Hematopoietic multipotent progenitor cell (in vitro differentiated cells): ENCODE results near the gene RFC5. TPM values are rescaled to one million over a fixed set of nuclear protein-coding genes. Genes with fewer than 3 reads are reported as not detected.
"Not testable (repeated sequence)": the region's sequence is repeated elsewhere in the genome, so short reads cannot be mapped to it uniquely, and the experiment has no call there.

Experiments used
- DNase-seq, 3 donors: peaks; one replicate each; pipeline ENCODE4 v3.0.0-alpha.2; 2011 to 2015; ENCODE audit warnings: low read depth in 2 of 3, low spot score in 2 of 3
- total RNA-seq: library from RNA; depleted of rRNA; stranded (reverse); fragments of >200 nt; gene quantifications from one replicate; pipeline ENCODE4 v1.2.3, GENCODE V29; 2012

The RFC5 gene, protein sequence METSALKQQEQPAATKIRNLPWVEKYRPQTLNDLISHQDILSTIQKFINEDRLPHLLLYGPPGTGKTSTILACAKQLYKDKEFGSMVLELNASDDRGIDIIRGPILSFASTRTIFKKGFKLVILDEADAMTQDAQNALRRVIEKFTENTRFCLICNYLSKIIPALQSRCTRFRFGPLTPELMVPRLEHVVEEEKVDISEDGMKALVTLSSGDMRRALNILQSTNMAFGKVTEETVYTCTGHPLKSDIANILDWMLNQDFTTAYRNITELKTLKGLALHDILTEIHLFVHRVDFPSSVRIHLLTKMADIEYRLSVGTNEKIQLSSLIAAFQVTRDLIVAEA
- 25.3 TPM for total RNA-seq

DNA sequence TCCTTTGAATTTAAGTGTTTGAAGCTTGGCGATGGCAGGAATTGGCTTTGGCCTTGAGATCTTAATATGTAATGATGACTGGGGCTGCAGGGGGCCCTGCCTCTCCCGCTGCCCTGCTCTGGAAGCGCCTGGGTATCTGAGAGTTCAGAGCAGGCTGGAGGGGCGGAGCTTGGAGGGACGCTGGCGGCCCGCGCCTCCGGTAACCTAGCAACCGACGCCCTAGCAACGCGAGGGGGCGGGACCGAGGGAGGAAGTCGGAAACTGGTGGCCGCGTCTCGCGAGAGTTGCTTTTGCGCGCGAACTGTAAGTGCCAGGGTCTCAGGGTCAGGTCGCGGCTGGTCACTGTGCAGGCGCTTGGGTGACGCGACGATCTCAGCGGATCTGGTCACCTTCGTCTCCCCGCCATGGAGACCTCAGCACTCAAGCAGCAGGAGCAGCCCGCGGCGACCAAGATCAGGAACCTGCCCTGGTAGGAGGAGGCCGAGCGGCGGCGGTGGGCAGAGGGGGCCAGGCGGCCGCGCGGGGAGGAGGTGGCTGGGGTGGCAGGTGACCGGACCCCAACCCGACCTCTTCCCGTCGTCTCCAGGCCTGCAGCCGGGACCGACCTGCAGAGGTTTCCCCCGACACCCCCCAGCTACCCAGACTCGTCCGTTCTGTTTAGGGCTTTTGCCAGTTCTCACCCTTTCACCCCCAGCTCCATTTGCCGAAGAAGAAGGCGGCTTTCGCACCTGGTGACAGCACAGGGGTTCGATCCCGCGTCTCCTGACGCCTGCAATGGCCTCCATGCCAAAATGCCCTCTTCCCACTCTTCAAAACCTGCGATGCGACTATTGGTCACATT, at the start of gene RFC5:
Gene RFC5, plus strand, starts transcription at position 280 of the 841 bp plus-strand sequence. Its CDS starts 125 bp downstream, at position 405.
- peak; percentile 88 to 98 (median 97) for DNase-seq

DNA sequence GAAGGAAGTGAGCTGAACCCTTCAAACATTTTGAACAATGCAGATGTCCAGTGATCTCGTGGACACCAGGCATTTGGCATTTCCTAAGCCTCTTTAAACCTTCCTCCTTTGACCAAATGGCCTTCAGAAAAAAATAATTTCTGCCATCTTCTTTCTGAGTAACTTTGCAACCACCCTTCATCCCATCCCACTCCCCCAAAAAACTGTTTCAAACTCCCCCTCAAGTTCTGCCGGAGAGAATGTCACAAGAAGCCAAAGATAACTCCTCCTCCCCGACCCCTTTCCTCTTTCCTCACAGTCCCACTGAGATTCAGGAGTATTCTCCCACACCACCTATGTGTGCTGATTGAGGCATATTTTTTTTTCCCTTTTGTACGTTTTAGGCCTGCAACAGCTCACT, 49.5 kb upstream of the RFC5 start:
- DNase-seq: no peak

DNA sequence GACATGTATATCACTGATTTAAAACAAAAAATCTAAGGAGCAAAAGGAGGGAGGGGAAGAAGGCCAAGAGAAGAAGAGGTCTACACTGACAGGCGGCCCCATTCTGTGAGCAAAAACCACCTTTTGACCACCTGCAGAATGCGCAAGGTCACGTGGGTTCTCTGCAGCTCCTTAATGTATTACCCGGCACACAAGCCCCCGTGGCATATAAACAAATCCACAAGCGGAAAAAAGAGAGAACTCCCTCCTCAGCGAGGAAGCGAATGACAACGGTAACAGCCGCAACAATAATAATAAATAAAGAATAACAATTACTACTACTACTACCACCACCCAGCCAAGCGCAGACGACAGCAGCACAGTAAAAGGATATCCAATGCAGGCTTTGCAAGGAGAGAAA, 49.0 kb upstream of the RFC5 start:
- no peak for DNase-seq

DNA sequence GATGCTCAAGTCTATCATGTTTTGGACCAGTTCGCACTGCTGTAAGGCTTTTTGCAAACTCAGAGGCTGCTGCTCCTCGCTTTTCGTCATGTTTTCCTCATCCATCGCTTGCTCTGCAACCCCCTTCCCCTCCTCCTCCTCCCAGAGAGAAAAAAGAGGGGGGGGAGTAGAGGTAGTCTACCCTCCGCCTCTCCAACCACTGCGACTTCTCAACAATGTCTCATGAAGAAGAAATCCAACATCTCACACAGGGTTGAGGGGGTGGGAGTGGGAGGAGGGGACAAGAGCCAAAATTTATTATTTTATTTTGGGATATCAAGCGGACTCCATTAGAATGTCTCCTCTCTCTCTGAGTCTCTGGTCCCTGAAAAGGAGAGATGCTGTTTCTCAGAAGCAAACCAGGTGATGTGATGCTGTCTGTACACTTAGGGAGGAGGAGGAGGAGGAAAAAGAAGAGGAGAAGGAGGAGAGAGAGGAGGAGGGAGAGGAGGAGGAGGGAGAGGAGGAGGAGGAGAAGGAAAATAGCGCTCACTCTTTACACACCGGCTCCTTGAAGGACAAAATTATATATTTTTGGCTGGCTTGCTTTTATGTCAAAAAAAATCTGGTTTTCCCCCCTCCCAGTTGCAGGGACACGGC, 48.2 kb upstream of the RFC5 start:
- no peak for DNase-seq

DNA sequence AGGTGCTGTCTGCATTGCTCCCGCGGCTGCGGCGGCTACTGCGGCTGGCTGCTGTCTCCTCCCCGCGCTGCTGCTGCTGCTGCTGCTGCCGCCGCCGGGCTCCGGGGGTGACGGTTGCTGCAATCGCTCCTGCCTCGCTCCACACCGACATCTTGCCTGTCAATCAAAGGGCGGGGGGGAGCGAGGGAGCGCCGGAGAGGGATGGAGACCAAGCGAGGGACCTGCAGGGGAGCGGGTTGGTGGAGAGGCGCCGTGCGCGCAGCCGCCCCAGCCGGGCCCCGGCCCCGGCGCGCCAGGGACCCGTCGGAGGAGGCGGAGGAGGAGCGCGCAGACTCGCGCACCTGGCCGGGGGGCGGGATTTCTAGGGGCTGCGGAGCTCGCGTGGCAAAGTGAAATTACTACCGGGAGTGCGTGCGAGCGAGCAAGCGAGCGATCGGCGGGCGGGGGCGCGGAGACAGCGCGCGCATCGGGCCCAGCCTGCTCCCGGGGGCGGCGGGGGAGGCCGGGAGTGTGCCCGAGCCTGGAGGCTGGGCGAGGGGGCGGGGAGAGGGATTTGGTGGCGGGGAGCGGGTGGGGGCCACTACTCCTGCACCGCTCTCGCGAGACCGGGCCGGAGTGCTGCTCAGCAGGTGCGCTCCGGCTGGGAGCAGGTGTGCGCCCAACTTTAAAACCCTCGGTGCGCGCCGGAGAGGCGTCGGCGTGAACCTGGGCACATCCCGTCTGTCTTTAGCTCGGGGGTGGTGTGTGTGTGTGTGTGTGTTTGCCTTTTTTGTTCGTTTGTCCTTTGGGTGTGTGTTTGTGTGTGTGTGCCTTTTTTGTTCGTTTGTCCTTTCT, 47.5 kb upstream of the RFC5 start, which contains the start of gene KSR2:
Gene KSR2, minus strand, starts transcription at position 165 of the 834 bp plus-strand sequence. CDS start 735 bp downstream, outside the sequence.
- DNase-seq: peak in 2 of 3 donors; percentile 27 to 53

DNA sequence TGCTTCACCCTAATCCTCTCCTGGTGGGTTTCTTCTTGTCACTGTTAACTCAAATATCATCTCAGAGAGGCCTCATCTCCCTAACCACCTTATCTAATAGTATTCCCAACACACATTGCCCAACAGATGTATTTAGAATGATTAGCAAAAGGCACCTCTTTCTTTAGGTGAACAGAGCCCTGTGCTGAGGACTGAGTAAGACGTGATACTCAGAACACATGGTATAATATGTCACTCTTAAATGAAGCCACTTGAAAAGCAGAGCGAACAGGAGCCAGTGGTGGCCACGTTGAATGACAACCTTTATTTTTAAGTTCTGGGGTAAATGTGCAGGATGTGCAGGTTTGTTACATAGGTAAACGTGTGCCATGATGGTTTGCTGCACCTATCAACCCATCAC, 46.2 kb upstream of the RFC5 start:
- DNase-seq: no peak

DNA sequence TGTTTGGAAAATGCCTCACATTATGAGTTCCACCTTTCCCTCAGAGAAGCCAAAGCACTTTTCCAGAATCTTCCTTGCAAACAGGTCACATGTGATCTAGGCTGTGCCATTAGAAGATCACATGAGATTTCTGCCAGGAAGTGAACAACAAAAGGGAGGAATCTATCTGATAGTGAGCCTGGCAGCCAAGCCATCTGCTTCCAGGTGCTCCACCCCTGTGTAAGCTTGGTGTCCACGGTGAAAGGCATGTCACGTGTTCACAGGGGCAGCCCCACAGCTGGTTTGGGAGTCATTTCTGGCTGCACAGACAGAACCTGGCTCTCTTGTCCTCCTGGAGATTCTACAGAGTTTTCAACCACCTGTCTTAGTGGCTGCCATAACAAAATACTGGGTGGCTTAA, 44.2 kb upstream of the RFC5 start:
- DNase-seq: no peak

DNA sequence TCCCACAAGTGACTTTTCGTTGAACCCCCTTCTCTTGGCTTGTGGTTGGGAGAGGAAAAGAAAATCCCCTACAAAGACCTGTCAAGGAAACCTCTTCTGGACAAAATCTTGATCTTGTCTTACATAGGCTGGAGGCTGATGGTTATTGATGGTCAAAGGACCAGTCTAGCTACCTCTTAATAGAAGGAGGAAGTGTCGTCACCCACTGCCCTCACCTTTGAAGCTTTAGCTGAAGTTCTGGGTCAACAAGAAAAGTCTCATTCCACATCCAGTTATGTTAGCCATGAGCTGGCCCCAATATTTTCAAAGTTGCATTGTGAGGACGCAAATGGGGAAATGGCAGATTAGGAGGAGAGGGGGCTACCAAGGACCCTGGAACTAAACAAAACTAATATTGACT, 41.5 kb upstream of the RFC5 start:
- no peak for DNase-seq

DNA sequence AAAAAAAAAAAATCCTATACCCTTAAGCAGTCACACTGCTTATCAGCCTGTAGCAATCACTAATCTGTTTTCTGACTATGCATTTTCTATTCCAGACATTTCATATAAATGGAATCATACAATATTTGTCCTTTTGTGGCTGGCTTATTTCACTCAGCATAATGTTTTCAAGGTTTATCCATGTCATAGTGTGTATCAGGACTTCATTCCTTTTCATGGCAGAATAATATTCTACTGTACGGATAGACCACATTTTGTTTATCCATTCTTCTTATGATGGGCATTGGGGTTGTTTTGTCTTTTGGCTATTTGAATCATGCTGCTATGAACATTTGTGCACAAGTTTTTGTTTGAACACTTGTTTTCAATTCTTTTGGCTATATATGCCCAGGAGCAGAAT, 39.1 kb upstream of the RFC5 start:
- no peak for DNase-seq

DNA sequence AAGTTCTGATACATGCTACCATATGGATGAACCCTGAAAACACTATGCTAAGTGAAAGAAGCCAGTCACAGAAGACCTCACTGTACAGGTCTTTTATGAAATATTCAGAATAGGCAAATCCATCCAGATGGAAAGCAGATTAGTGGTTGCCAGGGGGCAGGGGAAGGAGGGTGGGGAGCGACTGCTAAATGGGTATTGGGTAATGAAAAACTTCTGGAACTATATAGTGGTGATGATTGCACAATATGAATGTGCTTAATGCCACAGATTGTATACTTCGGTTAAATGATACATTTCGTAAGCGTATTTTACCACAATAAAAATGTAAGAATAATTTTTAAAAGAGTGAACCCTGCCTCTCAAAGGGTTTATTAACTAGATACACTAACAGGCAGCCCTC, 35.9 kb upstream of the RFC5 start:
- DNase-seq: no peak

DNA sequence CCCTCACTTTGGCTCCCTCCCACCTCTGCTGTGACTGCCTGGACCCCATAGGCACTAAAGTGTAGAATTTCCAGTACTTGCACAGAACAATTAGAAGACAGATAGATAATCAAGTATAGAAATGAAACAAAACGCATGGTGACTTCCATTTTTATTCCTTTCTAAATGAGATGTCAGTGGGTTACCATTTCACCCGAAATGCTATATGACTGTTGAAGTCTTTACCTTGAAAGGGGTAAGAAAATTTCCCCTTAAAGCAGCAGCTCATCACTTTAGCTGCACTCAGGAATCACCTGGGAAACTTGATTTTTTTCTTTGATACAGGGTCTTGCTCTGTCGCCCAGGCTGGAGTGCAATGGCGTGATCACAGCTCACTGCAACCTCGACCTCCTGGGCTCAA, 35.2 kb upstream of the RFC5 start:
- no peak for DNase-seq

DNA sequence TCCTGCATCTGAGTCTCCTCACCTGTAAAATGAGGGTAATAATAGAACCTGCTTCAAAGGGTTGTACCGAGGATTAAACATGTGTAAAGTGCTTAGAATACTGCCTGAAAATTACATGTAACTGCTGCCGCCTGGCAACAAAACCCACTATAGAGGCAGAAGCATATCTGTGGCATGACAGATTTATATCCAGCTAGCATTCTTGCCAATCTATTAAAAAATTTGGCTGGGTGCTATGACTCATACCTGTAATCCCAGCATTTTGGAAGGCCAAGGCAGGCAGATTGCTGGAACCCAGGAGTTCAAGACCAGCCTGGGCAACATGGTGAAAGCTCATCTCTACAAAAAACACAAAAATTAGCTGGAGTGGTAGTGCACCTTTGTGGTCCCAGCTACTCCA, 31.3 kb upstream of the RFC5 start:
- no peak for DNase-seq

DNA sequence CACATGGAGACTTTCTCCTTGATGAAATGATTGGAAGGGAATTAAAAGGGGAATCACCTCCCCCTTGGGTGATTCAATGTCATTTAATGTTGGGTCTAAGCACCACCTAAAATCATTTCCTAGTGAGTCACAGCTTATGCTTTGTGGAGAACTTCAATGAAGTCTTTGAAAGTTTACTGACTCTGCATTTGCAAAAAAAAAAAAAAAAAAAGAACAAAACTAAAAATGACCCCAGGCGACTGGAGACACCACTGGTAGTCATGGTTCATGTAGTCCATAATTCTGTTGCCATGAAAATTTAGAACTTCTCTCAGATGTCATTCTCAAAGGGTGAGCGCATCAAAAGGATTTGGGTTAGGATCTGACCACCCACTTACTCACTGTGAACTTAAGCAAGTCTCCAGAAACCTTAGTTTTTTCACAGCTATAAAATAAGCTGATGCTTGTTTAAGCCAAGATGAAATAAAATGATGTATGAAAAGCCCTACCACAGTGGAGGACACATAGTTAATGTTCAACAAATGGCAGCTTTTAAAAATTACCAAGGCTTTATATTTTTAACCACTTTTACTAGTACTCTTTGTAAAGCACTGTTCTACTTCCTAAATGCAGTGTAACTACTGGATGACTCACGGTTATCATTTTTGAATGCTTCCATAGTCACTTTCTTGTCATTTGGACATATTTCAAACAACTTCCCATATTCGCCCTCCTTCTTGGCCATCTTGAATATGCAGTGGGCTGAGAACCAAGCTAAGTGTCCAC, 29.6 kb upstream of the RFC5 start:
- DNase-seq: no peak

DNA sequence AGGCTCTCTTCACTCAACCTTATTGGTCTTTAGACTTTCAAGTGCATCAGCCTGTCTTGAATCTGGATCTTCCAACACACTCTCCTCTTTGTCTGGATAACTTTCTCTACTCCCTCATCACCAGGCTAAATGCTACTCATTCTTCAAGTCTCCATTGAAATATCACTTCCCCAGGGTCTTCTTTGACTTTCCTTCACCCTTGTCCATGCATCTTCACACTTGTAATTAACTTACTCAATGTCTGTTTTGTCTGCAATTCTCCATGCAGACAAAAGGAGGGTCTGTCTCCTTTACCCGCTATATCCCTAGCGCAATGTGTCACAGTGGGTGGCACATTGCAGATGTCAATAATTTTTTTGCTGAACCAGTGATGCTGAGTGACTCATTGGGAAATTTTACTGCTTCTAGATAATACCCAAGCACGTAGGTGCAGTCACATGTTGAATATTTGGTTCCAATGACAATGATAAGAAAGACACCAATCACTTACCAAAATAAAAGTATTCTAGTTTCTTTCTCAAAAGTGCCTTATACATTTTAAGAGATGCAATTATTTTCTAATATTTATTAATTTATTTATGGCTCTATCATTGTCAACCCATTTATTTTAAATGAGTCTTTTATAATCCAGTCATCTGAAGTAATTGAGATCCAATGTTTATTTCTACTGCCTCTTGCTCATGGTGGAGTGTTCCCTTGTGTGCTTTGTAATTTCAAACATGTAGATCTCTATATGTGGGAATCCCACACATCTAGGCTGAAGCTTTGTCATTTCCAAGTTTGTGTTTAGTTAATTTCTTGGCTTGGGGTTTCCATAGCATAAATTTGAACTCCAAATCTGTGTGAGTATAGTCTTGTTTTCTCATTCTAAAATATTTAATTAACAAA, 21.7 kb upstream of the RFC5 start:
- DNase-seq: no peak

DNA sequence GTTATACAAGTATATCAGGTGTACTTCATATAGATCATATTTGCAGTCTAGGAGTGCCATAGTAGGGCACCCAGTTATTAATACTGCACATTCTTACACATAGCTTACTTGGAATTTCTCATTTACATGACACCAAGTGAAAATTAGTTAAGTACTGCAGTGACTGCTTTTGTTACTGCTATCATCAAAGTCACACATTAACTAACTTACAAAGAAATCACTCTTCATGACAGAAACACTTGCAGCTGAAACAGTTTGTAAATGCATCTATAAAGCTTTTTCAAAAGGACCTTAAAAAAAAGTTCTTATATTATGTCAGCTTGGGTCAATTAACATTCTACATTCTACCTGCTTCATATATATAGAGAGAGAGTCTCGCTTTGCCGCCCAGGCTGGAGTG, 17.8 kb upstream of the RFC5 start:
- no peak for DNase-seq

DNA sequence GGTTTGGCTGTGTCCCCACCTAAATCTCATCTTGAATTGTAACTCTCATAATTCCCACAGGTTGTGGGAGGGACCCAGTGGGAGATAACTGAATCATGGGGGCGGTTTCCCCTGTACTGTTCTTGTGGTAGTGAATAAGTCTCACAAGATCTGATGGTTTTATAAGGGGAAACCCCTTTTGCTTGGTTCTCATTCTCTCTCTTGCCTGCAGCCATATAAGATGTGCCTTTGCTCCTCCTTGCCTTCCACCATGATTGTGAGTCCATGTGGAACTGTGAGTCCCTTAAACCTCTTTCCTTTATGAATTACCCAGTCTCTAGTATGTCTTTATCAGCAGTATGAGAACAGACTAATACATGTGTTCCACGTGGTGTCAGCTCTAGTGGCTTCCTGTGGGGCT, 16.7 kb upstream of the RFC5 start:
- not testable (repeated sequence) for DNase-seq

DNA sequence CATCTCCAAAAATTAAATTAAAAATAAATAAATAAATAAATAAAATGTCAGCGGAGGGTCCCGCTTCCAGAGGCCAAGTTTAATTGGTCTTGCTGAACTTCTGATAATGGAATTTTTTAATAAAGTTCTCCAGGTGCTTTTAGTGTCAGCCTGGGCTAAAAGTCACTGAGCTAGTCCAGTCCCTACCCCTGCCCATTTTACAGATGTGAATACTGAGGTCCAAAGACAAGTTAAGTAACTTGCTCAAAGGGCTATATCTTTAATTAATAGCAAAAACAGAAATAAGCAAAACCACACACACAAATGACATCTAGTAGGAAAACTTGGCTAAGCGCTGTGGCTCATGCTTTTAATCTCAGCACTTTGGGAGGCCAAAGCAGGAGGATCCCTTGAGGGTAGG, 5.6 kb upstream of the RFC5 start:
- DNase-seq: no peak

DNA sequence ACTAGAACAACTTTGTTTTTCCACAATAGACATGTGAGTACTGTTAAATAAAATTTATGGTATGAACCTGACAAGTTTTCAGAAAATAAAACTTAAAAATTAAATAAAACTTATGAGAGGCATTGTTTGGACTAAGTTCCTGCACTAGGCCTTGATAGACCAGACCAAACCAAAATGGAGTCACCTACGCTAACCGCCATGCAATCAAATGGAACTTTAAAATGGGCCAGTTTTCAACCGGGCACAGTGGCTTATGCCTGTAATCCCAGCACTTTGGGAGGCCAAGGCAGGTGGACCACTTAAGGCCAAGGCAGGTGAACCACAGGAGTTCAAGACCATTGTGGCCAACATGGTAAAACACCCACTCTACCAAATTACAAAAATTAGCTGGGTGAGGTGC, 5.1 kb upstream of the RFC5 start:
- DNase-seq: no peak

DNA sequence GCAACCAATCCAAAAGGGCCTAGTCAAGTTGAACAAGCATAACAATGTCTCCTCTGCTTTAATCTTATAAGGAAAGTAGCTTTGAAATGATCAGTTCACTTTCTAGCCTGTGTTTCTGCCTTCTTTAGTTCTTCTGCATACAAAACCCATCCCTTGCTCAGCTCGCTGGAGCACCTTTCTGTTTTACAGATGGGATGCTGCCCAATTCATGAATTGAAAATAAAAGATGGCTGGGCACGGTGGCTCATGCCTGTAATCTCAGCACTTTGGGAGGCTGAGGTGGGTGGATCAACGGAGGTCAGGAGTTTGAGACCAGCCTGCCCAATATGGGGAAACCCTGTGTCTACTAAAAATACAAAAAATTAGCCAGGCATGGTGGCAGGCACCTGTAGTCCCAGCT, 4.5 kb upstream of the RFC5 start:
- no peak for DNase-seq
